Upper lobe of left lung (tissue), 6 donors: ENCODE results near the gene RAB11FIP4. TPM values are rescaled to one million over a fixed set of nuclear protein-coding genes. Genes with fewer than 3 reads are reported as not detected.

ENCODE experiments used
- ATAC-seq, 2 donors: fragments of 200-7000 bp; cut with Tn5 transposase; one replicate each; pipeline ENCODE4 v1.9.1; 2022; ENCODE audit warnings: mild to moderate bottlenecking in 2 of 2, moderate library complexity in 2 of 2; ENCODE audit not compliant: low FRiP score in 2 of 2
- DNase-seq, 2 donors: peaks; one replicate each; pipeline ENCODE4 v3.0.0-alpha.2; 2019 to 2020
- H3K27ac ChIP-seq, 4 donors: fragments of 200-600 bp; sonication (generic); one replicate each; pipeline ENCODE4 v1.5.1; 2016 to 2019
- H3K27me3 ChIP-seq, 4 donors: fragments of 200-600 bp; sonication (generic); one replicate each; pipeline ENCODE4 v1.5.1; 2017 to 2019
- H3K36me3 ChIP-seq, 4 donors: fragments of 200-600 bp; sonication (generic); one replicate each; pipeline ENCODE4 v1.5.1; 2016 to 2019
- H3K4me1 ChIP-seq, 4 donors: fragments of 200-600 bp; sonication (generic); one replicate each; pipeline ENCODE4 v1.5.1; 2018 to 2019
- H3K4me3 ChIP-seq, 4 donors: fragments of 200-600 bp; sonication (generic); one replicate each; pipeline ENCODE4 v1.5.1; 2017 to 2019; ENCODE audit warnings: mild to moderate bottlenecking in 2 of 4, moderate library complexity in 1 of 4
- H3K9me3 ChIP-seq, 4 donors: fragments of 200-600 bp; sonication (generic); one replicate each; pipeline ENCODE4 v1.5.1; 2018 to 2019
- CTCF ChIP-seq, 6 experiments: fragments of 450-650 bp in 4 of 6; fragments of 200-600 bp in 2 of 6; sonication (generic) in 2 of 6; IDR thresholded peaks; one replicate each; pipeline ENCODE4 v1.5.1; 2016 to 2019; ENCODE audit warnings: antibody characterized with exemption in 6 of 6
- EP300 ChIP-seq, 4 donors: sonication (generic); formaldehyde crosslinking; IDR thresholded peaks; one replicate each; pipeline ENCODE4 v1.5.1; 2017; ENCODE audit warnings: antibody characterized with exemption in 4 of 4, control low read depth in 2 of 4
- POLR2A ChIP-seq, 4 donors: fragments of 450-650 bp; IDR thresholded peaks; one replicate each; pipeline ENCODE4 v1.5.1; 2016 to 2017; ENCODE audit warnings: antibody characterized with exemption in 4 of 4, mild to moderate bottlenecking in 2 of 4
- POLR2AphosphoS5 ChIP-seq, 2 donors: sonication (generic); formaldehyde crosslinking; IDR thresholded peaks; one replicate each; pipeline ENCODE4 v1.5.1; 2017; ENCODE audit warnings: antibody characterized with exemption in 2 of 2
- WGBS, 2 donors: methylation state at CpG; one replicate each; pipeline ENCODE4 v1.1.5; 2017 to 2018; 5-methylcytosine and 5-hydroxymethylcytosine counted together
- total RNA-seq, 6 donors: library from RNA; depleted of rRNA in 4 of 6; stranded (reverse); fragments of >200 nt in 4 of 6; gene quantifications; one replicate each; pipeline versions ENCODE4 v1.1.0 to v1.2.1, GENCODE V29; 2016 to 2021
- donor health status: DM: no; HTN: no; CAD: no; lungs with moderate emphysema.
- donor health status: DM: no; HTN: yes; CAD: no; lungs with severe emphysema.

The RAB11FIP4 gene
- total RNA-seq, 6 donors from 2014 or later: 15.2 to 36.1 (median 23.3) TPM

DNA sequence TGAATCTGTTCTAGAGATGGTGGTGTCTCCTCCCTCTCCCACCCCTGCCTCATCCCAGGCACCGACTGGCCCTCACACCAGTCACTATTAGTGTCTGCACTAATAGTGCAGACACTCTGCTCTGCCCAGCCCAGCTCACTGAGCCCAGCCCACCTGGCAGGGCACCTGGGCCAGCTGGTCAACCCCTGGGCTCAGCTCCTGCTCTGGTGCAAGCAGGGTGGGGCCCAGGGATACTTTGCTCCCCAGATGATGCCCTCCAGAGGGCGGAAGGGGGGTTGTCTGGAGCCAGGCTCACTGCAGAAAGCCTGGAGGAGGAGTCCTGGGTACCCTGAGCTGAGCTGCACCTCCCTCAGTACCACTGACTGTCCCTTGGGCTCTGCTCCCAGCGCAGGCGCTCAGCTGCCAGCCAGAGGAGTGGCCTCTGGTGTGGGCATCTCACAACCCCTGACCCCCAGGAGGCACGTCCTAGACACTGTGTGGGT is 14.5 kb downstream of the RAB11FIP4 start:
- H3K27ac ChIP-seq: no peak overlapping the region
- no peaks in the 10 kb centered on the region for H3K27me3 ChIP-seq

DNA sequence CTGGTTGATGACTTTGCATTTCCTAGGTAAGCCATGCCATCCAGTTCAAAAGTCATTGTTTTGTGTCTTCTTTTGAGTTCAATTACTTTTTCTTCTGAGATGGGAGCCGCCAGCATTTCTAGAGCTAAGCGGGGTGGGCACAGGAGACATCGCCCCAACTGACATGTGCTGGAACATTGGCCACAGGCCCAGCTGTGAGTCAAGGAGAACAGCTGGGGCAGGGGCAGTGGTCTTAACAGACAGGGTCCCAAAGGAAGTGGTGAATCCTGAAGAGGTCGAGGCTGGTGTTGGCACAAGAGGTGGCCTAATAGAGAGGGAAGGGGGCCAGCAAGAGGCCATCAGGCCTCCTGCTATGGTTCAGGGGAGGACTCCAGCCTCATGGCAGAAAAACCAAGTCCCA is 17.1 kb downstream of the RAB11FIP4 start:
- WGBS, 2 donors: 85 to 91% methylated on average over 4 of the region's 4 CpGs
- DNase-seq (no peak), ATAC-seq (no peak)
- H3K36me3 ChIP-seq: no peaks in the 10 kb centered on the region
- no peak overlapping the region for H3K27ac ChIP-seq
- no peak overlapping the region for H3K4me3 ChIP-seq
- no peaks in the 10 kb centered on the region for H3K9me3 ChIP-seq
- no peaks in the 10 kb centered on the region for H3K4me1 ChIP-seq
- H3K27me3 ChIP-seq: no peaks in the 10 kb centered on the region
- no peak for TF ChIP-seq POLR2AphosphoS5 (IDR thresholded peaks at IDR 0.05)

More for the DNA sequence above, 14.5 kb downstream of the RAB11FIP4 start:
- 41 to 56% methylated on average over 2 to 3 of the region's 5 CpGs for WGBS, 2 donors
- DNase-seq (no peak), ATAC-seq (peak; percentile 7 to 15)
- Histone ChIP-seq H3K36me3 (no peaks in the 10 kb centered on the region), H3K4me1 (no peaks in the 10 kb centered on the region), H3K4me3 (no peak overlapping the region), H3K9me3 (no peaks in the 10 kb centered on the region)
- no peak for TF ChIP-seq POLR2AphosphoS5 (IDR thresholded peaks at IDR 0.05)
- no peak for TF ChIP-seq POLR2A (IDR thresholded peaks at IDR 0.05)
- TF ChIP-seq CTCF (IDR thresholded peaks at IDR 0.05): no peak
- TF ChIP-seq EP300 (IDR thresholded peaks at IDR 0.05): no peak

GRCh38 chr17:31411707-31412285 is 20.3 kb downstream of the RAB11FIP4 start:
- H3K36me3 ChIP-seq: no peaks in the 10 kb centered on the region
- no peaks in the 10 kb centered on the region for H3K9me3 ChIP-seq
- ATAC-seq: no peak
- DNase-seq: no peak
- H3K27ac ChIP-seq: no peak overlapping the region
- TF ChIP-seq POLR2A (IDR thresholded peaks at IDR 0.05) (no peak), POLR2AphosphoS5 (IDR thresholded peaks at IDR 0.05) (no peak), EP300 (IDR thresholded peaks at IDR 0.05) (no peak)
- WGBS, 2 donors: 75 to 82% methylated on average over 12 to 13 of the region's 13 CpGs
- H3K4me1 ChIP-seq: peaks cover 0 to 4% (median 0%) of the 10 kb centered on the region in 4 donors
- no peaks in the 10 kb centered on the region for H3K27me3 ChIP-seq
- H3K4me3 ChIP-seq: no peak overlapping the region

DNA sequence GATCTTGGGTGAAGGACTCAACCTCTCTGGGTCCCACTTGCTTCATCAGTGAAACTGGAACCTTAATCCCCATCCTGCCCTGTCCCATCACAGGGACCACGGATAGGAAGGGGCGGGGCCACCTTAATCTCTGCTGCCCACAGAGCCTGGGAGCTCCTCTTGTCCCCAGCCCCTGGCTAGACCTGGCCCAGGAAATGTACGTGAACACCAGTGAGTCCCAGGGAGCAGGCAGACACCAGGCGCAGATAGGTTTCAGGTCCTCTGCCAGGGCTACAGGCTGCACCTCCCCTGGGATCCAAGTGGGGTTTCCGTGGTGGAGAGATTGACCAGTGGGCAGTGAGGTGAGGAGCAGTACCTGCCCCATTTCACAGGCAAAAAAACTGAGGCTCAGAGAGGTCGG is 21.0 kb downstream of the RAB11FIP4 start:
- Histone ChIP-seq H3K27ac (no peak overlapping the region), H3K9me3 (no peaks in the 10 kb centered on the region), H3K36me3 (no peaks in the 10 kb centered on the region), H3K4me3 (no peak overlapping the region), H3K27me3 (no peaks in the 10 kb centered on the region), H3K4me1 (peaks cover 0 to 4% (median 0%) of the 10 kb centered on the region in 4 donors)
- TF ChIP-seq CTCF (IDR thresholded peaks at IDR 0.05) (no peak), POLR2A (IDR thresholded peaks at IDR 0.05) (no peak)
- WGBS, 2 donors: 60 to 85% methylated on average over 1 to 6 of the region's 6 CpGs
- ATAC-seq: no peak
- no peak for DNase-seq

GRCh38 chr17:31413081-31413799 is 21.8 kb downstream of the RAB11FIP4 start:
- Histone ChIP-seq H3K27me3 (no peaks in the 10 kb centered on the region), H3K4me1 (peaks cover 0 to 4% (median 0%) of the 10 kb centered on the region in 4 donors), H3K9me3 (no peaks in the 10 kb centered on the region), H3K4me3 (no peak overlapping the region), H3K27ac (no peak overlapping the region), H3K36me3 (no peaks in the 10 kb centered on the region)
- TF ChIP-seq POLR2AphosphoS5 (IDR thresholded peaks at IDR 0.05): no peak
- DNase-seq (no peak), ATAC-seq (no peak)
- 59 to 68% methylated on average over 15 of the region's 15 CpGs for WGBS, 2 donors

DNA sequence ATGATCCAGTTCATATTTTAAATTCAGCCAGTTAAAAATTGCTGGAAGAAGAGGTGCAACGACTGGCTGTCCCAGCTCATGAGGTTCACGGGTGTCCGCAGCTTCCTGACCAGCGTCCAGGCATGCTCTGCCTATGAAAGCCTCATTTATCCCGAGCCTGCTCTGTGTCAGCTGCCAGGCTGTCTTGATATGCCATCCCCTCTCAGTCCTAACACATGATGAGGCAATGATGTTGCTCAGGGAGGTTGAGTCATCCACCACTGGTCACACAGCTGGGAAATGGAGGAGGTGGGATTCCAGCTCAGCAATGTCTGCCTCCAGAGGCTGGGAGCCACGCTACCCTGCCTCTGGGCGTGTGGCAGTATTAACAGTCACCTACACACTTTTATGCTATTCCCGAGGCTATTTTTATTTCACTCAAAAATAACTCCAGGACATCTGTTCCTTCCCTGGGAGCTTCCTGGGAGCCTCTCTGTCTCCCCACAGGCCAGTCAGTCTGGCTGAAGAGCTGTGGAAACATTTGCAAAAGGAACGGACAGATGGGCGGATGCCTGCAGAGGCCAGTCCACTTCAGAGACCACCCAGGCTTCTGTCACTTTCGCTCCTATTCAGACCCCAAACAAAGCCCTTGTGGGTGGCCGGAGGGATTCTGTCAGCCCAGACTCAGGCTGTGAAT is 22.5 kb downstream of the RAB11FIP4 start:
- H3K27ac ChIP-seq: no peak overlapping the region
- H3K4me3 ChIP-seq: no peak overlapping the region
- DNase-seq (no peak), ATAC-seq (no peak)
- H3K4me1 ChIP-seq: peaks cover 0 to 4% (median 0%) of the 10 kb centered on the region in 4 donors
- H3K36me3 ChIP-seq: no peaks in the 10 kb centered on the region
- no peaks in the 10 kb centered on the region for H3K9me3 ChIP-seq
- WGBS, 2 donors: 42 to 56% methylated on average over 12 of the region's 12 CpGs
- no peaks in the 10 kb centered on the region for H3K27me3 ChIP-seq
- TF ChIP-seq EP300 (IDR thresholded peaks at IDR 0.05) (no peak), CTCF (IDR thresholded peaks at IDR 0.05) (no peak), POLR2AphosphoS5 (IDR thresholded peaks at IDR 0.05) (no peak)
